Effector memory CD8-positive, alpha-beta T cell (primary cell): ENCODE results near the gene LAG3.

Experiments
- ATAC-seq: fragments of 150-1000 bp; cut with Tn5 transposase; replicated peaks from 2 replicates; pipeline ENCODE4 v1.10.0; 2021; ENCODE audit warnings: mild to moderate bottlenecking, moderate library complexity
- DNase-seq, 3 experiments: peaks; one replicate each; pipeline ENCODE4 v3.0.0; 2021
- H3K27ac Mint-ChIP-seq, 2 donors: one replicate each; pipeline ENCODE4 v1.8.0; 2022; ENCODE audit warnings: mild to moderate bottlenecking in 2 of 2, mixed read lengths in 2 of 2, moderate library complexity in 2 of 2
- H3K27me3 Mint-ChIP-seq, 2 donors: one replicate each; pipeline ENCODE4 v1.8.0; 2022; ENCODE audit warnings: mixed read lengths in 2 of 2
- H3K36me3 Mint-ChIP-seq: one replicate; pipeline ENCODE4 v1.8.0; 2022; ENCODE audit warnings: mild to moderate bottlenecking, moderate library complexity, mixed read lengths; ENCODE audit not compliant: insufficient read depth
- H3K4me1 Mint-ChIP-seq, 2 donors: one replicate each; pipeline ENCODE4 v1.8.0; 2022; ENCODE audit warnings: low read depth in 2 of 2, mixed read lengths in 2 of 2
- H3K4me3 Mint-ChIP-seq, 2 donors: one replicate each; pipeline ENCODE4 v1.8.0; 2022; ENCODE audit warnings: mild to moderate bottlenecking in 2 of 2, mixed read lengths in 2 of 2, moderate library complexity in 2 of 2
- H3K9me3 Mint-ChIP-seq, 2 donors: one replicate each; pipeline ENCODE4 v1.8.0; 2022; ENCODE audit warnings: mixed read lengths in 2 of 2

Gene LAG3

GRCh38 chr12:6796576-6796975 lies 24.3 kb downstream of the LAG3 start:
- Mint-ChIP-seq H3K27ac (no peak overlapping the region), H3K27me3 (peaks cover 34 to 38% of the 10 kb centered on the region in 2 donors), H3K4me1 (peaks cover 5 to 11% of the 10 kb centered on the region in 2 donors), H3K4me3 (no peak overlapping the region), H3K36me3 (peaks cover 6% of the 10 kb centered on the region), H3K9me3 (no peaks in the 10 kb centered on the region)
- DNase-seq, result no peak
- ATAC-seq, result no peak

GRCh38 chr12:6799147-6799546 lies 26.8 kb downstream of the LAG3 start:
- Mint-ChIP-seq H3K27ac (no peak overlapping the region), H3K9me3 (no peaks in the 10 kb centered on the region), H3K4me1 (no peaks in the 10 kb centered on the region), H3K27me3 (peaks cover 26 to 38% of the 10 kb centered on the region in 2 donors), H3K36me3 (peaks cover 14% of the 10 kb centered on the region), H3K4me3 (no peak overlapping the region)
- no peak for DNase-seq
- ATAC-seq, result no peak

GRCh38 chr12:6807170-6807569 lies 34.9 kb downstream of the LAG3 start:
- H3K9me3 Mint-ChIP-seq, result no peaks in the 10 kb centered on the region
- H3K27me3 Mint-ChIP-seq, result no peaks in the 10 kb centered on the region
- ATAC-seq (no peak), DNase-seq (no peak)
- H3K27ac Mint-ChIP-seq, result no peak overlapping the region
- H3K4me1 Mint-ChIP-seq, result no peaks in the 10 kb centered on the region
- H3K4me3 Mint-ChIP-seq, result no peak overlapping the region
- peaks cover 13% of the 10 kb centered on the region for H3K36me3 Mint-ChIP-seq

- no peak overlapping the region for H3K27ac Mint-ChIP-seq
- H3K36me3 Mint-ChIP-seq, result peaks cover 12% of the 10 kb centered on the region
Observed at GRCh38 chr12:6809056-6809455, 36.7 kb downstream of the LAG3 start.

GRCh38 chr12:6810758-6811157 lies 38.4 kb downstream of the LAG3 start:
- no peaks in the 10 kb centered on the region for H3K4me1 Mint-ChIP-seq
- H3K27ac Mint-ChIP-seq, result no peak overlapping the region
- no peak for ATAC-seq
- DNase-seq, result no peak
- no peaks in the 10 kb centered on the region for H3K9me3 Mint-ChIP-seq
- H3K36me3 Mint-ChIP-seq, result peaks cover 9% of the 10 kb centered on the region
- peaks cover 13 to 19% of the 10 kb centered on the region in 2 donors for H3K27me3 Mint-ChIP-seq
- H3K4me3 Mint-ChIP-seq, result no peak overlapping the region

More at GRCh38 chr12:6809056-6809455, 36.7 kb downstream of the LAG3 start:
- DNase-seq (no peak), ATAC-seq (no peak)
- Mint-ChIP-seq H3K9me3 (no peaks in the 10 kb centered on the region), H3K4me1 (no peaks in the 10 kb centered on the region), H3K4me3 (no peak overlapping the region), H3K27me3 (peaks cover 4% of the 10 kb centered on the region in 2 donors)

- H3K27me3 Mint-ChIP-seq, result peaks cover 13 to 19% of the 10 kb centered on the region in 2 donors
Observed at GRCh38 chr12:6813363-6813762, 41.0 kb downstream of the LAG3 start.

GRCh38 chr12:6816598-6816997 lies 44.3 kb downstream of the LAG3 start:
- no peak for ATAC-seq
- DNase-seq, result no peak
- Mint-ChIP-seq H3K9me3 (no peaks in the 10 kb centered on the region), H3K4me1 (peaks cover 0 to 7% of the 10 kb centered on the region in 2 donors), H3K36me3 (no peaks in the 10 kb centered on the region), H3K27me3 (peaks cover 23 to 35% of the 10 kb centered on the region in 2 donors), H3K4me3 (no peak overlapping the region), H3K27ac (peak overlapping the region in 1 of 2 donors; percentile 39)

More at GRCh38 chr12:6813363-6813762, 41.0 kb downstream of the LAG3 start:
- Mint-ChIP-seq H3K9me3 (no peaks in the 10 kb centered on the region), H3K4me3 (no peak overlapping the region), H3K4me1 (no peaks in the 10 kb centered on the region), H3K36me3 (peaks cover 4% of the 10 kb centered on the region), H3K27ac (no peak overlapping the region)
- DNase-seq (no peak), ATAC-seq (no peak)

- Mint-ChIP-seq H3K9me3 (no peaks in the 10 kb centered on the region), H3K36me3 (no peaks in the 10 kb centered on the region), H3K27ac (peak overlapping the region in 1 of 2 donors; percentile 39), H3K4me3 (no peak overlapping the region), H3K4me1 (peaks cover 3 to 10% of the 10 kb centered on the region in 2 donors), H3K27me3 (peaks cover 27 to 40% of the 10 kb centered on the region in 2 donors)
- DNase-seq (no peak), ATAC-seq (no peak)
Observed at GRCh38 chr12:6817098-6817497, 44.8 kb downstream of the LAG3 start.

GRCh38 chr12:6817662-6818157 lies 45.4 kb downstream of the LAG3 start:
- Mint-ChIP-seq H3K4me3 (no peak overlapping the region), H3K4me1 (peaks cover 4 to 11% of the 10 kb centered on the region in 2 donors), H3K27me3 (peaks cover 33 to 46% of the 10 kb centered on the region in 2 donors), H3K27ac (no peak overlapping the region), H3K36me3 (no peaks in the 10 kb centered on the region), H3K9me3 (no peaks in the 10 kb centered on the region)
- DNase-seq (no peak), ATAC-seq (no peak)

GRCh38 chr12:6818222-6818621 lies 45.9 kb downstream of the LAG3 start:
- H3K4me1 Mint-ChIP-seq, result peaks cover 4 to 11% of the 10 kb centered on the region in 2 donors
- no peak overlapping the region for H3K4me3 Mint-ChIP-seq
- no peak overlapping the region for H3K27ac Mint-ChIP-seq
- peaks cover 38 to 51% of the 10 kb centered on the region in 2 donors for H3K27me3 Mint-ChIP-seq
- ATAC-seq, result no peak
- H3K36me3 Mint-ChIP-seq, result no peaks in the 10 kb centered on the region
- no peaks in the 10 kb centered on the region for H3K9me3 Mint-ChIP-seq
- no peak for DNase-seq

- Mint-ChIP-seq H3K27ac (no peak overlapping the region), H3K4me3 (no peak overlapping the region), H3K36me3 (no peaks in the 10 kb centered on the region), H3K4me1 (peaks cover 4 to 11% of the 10 kb centered on the region in 2 donors), H3K9me3 (no peaks in the 10 kb centered on the region), H3K27me3 (peaks cover 42 to 55% of the 10 kb centered on the region in 2 donors)
- DNase-seq (no peak), ATAC-seq (no peak)
Observed at GRCh38 chr12:6818645-6819044, 46.3 kb downstream of the LAG3 start.

- DNase-seq (no peak), ATAC-seq (no peak)
- peaks cover 4 to 11% of the 10 kb centered on the region in 2 donors for H3K4me1 Mint-ChIP-seq
- H3K27ac Mint-ChIP-seq, result no peak overlapping the region
- H3K36me3 Mint-ChIP-seq, result no peaks in the 10 kb centered on the region
- no peaks in the 10 kb centered on the region for H3K9me3 Mint-ChIP-seq
- H3K27me3 Mint-ChIP-seq, result peaks cover 41 to 56% of the 10 kb centered on the region in 2 donors
- H3K4me3 Mint-ChIP-seq, result no peak overlapping the region
Observed at GRCh38 chr12:6819106-6820030, 47.0 kb downstream of the LAG3 start.

- Mint-ChIP-seq H3K4me3 (no peak overlapping the region), H3K36me3 (no peaks in the 10 kb centered on the region), H3K4me1 (peaks cover 5 to 11% of the 10 kb centered on the region in 2 donors), H3K27ac (no peak overlapping the region), H3K27me3 (peaks cover 43 to 56% of the 10 kb centered on the region in 2 donors), H3K9me3 (no peaks in the 10 kb centered on the region)
- ATAC-seq, result no peak
- no peak for DNase-seq
Observed at GRCh38 chr12:6820166-6820565, 47.8 kb downstream of the LAG3 start.
